Heart right ventricle (tissue), 16 donors: ENCODE results near the gene PRDM16. TPM values are rescaled to one million over a fixed set of nuclear protein-coding genes. Genes with fewer than 3 reads are reported as not detected.

Experiments
- ATAC-seq, 8 donors: fragments of 200-7000 bp; cut with Tn5 transposase; one replicate each; pipeline ENCODE4 v1.9.1; 2020; ENCODE audit warnings: mild to moderate bottlenecking in 8 of 8, moderate library complexity in 8 of 8, moderate number of reproducible peaks in 1 of 8
- DNase-seq, 2 donors: peaks; one replicate each; pipeline ENCODE4 v3.0.0-alpha.2; 2020
- H3K27ac ChIP-seq, 10 donors: fragments of 200-600 bp; sonication (generic) in 2 of 10; one replicate each; pipeline versions ENCODE4 v1.5.0 to v1.8.0; 2020 to 2022; ENCODE audit warnings: mild to moderate bottlenecking in 3 of 10
- H3K27me3 ChIP-seq, 7 donors: fragments of 200-600 bp; one replicate each; pipeline ENCODE4 v1.8.0; 2021 to 2022; ENCODE audit warnings: mild to moderate bottlenecking in 2 of 7
- H3K36me3 ChIP-seq, 9 donors: fragments of 200-600 bp; sonication (generic) in 1 of 9; one replicate each; pipeline versions ENCODE4 v1.5.0 to v1.8.0; 2020 to 2022; ENCODE audit warnings: mild to moderate bottlenecking in 2 of 9
- H3K4me1 ChIP-seq, 9 donors: fragments of 200-600 bp; sonication (generic) in 1 of 9; one replicate each; pipeline versions ENCODE4 v1.5.0 to v1.8.0; 2020 to 2022; ENCODE audit warnings: mild to moderate bottlenecking in 4 of 9
- H3K4me3 ChIP-seq, 10 donors: fragments of 200-600 bp; sonication (generic) in 2 of 10; one replicate each; pipeline versions ENCODE4 v1.5.0 to v1.8.0; 2020 to 2022; ENCODE audit warnings: mild to moderate bottlenecking in 7 of 10, moderate library complexity in 2 of 10
- H3K9me3 ChIP-seq, 11 donors: fragments of 200-600 bp in 10 of 11; sonication (generic) in 2 of 11; one replicate each; pipeline versions ENCODE4 v1.5.0 to v1.8.0; 2013 to 2022; ENCODE audit warnings: mild to moderate bottlenecking in 2 of 11, control low read depth in 1 of 11, moderate library complexity in 1 of 11
- WGBS, 2 donors: extraction: QIAGEN DNeasy Blood & Tissue Kit; methylation state at CpG; one replicate each; pipeline ENCODE4 v1.1.7; 2013; ENCODE audit warnings: inconsistent platforms in 1 of 2; 5-methylcytosine and 5-hydroxymethylcytosine counted together
- intact Hi-C, 10 donors: fragments of 100-400 bp; cut with DNase I; formaldehyde crosslinking; loops; one replicate each; pipeline versions ENCODE4 v1.11.1 to v1.14.2; 2022
- polyA plus RNA-seq, 2 donors: library from polyadenylated mRNA; stranded (reverse); fragments of 200-250 nt; gene quantifications; one replicate each; pipeline ENCODE4 v1.2.3, GENCODE V29; 2013
- total RNA-seq, 10 donors: library from RNA; stranded (reverse); fragmentation: NEBNext Ultra II Directional in 3 of 10; extraction: Animal tissue kit (Norgen Biotek cat#: 25700) in 3 of 10; gene quantifications; one replicate each; pipeline versions ENCODE4 v1.2.1 to v1.2.4, GENCODE V29; 2021 to 2023
- TF ChIP-seq, protein P1 (sequence below), 9 donors: fragments of 200-600 bp; sonication (generic) in 2 of 9; IDR thresholded peaks; one replicate each; pipeline versions ENCODE4 v1.5.0 to v1.8.0; 2021 to 2022; ENCODE audit warnings: antibody characterized with exemption in 9 of 9, mild to moderate bottlenecking in 5 of 9, moderate library complexity in 1 of 9
- donor health status: Arrhythmogenic right ventricular cardiomyopathy.
- donor health status: ischemic (EF 13 %, LVEDD 7.1; RV severe dilation, severe dysfunction).
- donor health status: healthy with polysubstance abuse.
- donor health status: DM: no; HTN: yes; CAD: no.
- donor health status: DM: no; HTN: no; CAD: no.
- donor health status: ischemic (EF 25% LVEDD 6.9; RV normal size, moderate dysfunction).
- donor health status: ischemic (EF 25% LVEDD 5.7; RV mildly dilated, moderate dysfunction).
- donor health status: healthy.
- donor health status: DM: yes; HTN: yes; CAD: no.
- donor health status: Ischemic cardiomyopathy.
- donor health status: ischemic (EF 35%, LVEDD 5.7; RV mildly dilated, moderate dysfunction).
- donor health status: nonischemic (EF 11% LVEDD 7.7; RV severe dilation, severe dysfunction).
- donor health status: DM: yes; HTN: yes; CAD: no.
- donor health status: PGD.
- donor health status: ischemic (EF 29% LVEDD 5.4; RV normal size, mild dysfunction).
- donor health status: nonischemic (EF 23%, LVEDD 6.1; RV moderate dilation, normal function).

The PRDM16 gene
- total and polyA plus RNA-seq, 12 donors = 4.1 to 25.9 (median 14.8) TPM

DNA sequence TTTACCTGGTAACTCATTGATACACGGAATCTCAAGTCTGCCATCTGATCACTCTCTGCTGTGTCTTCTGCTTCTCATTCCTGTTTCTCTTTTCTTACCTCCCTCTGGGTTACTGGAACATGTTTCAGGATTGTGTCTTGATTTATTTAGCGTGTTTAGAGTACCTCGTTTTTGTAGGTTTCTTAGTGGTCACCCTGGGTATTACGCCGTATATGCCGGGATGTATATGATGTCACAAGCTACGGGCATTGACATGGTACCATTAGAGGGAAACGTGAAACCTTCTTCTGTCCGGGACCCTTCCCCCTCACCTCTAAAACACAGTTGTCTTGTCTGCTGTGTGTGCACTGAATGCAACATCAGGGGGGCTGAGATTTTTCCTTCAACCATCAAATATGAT lies 45.0 kb upstream of the PRDM16 start:
- ATAC-seq = no peak
- WGBS, 2 donors = 80 to 86% methylated on average over 9 of the region's 9 CpGs
- no peaks in the 10 kb centered on the region for H3K36me3 ChIP-seq
- H3K27me3 ChIP-seq = peaks cover 2 to 29% (median 13%) of the 10 kb centered on the region in 7 donors
- intact Hi-C loops = no loop called here
- TF ChIP-seq, protein P1, sequence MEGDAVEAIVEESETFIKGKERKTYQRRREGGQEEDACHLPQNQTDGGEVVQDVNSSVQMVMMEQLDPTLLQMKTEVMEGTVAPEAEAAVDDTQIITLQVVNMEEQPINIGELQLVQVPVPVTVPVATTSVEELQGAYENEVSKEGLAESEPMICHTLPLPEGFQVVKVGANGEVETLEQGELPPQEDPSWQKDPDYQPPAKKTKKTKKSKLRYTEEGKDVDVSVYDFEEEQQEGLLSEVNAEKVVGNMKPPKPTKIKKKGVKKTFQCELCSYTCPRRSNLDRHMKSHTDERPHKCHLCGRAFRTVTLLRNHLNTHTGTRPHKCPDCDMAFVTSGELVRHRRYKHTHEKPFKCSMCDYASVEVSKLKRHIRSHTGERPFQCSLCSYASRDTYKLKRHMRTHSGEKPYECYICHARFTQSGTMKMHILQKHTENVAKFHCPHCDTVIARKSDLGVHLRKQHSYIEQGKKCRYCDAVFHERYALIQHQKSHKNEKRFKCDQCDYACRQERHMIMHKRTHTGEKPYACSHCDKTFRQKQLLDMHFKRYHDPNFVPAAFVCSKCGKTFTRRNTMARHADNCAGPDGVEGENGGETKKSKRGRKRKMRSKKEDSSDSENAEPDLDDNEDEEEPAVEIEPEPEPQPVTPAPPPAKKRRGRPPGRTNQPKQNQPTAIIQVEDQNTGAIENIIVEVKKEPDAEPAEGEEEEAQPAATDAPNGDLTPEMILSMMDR (IDR thresholded peaks at IDR 0.05) = peak in 2 of 9 donors; percentile 27 to 31
- H3K27ac ChIP-seq = no peak overlapping the region
- H3K4me1 ChIP-seq = no peaks in the 10 kb centered on the region
- H3K9me3 ChIP-seq = no peaks in the 10 kb centered on the region
- no peak for DNase-seq
- H3K4me3 ChIP-seq = no peak overlapping the region

DNA sequence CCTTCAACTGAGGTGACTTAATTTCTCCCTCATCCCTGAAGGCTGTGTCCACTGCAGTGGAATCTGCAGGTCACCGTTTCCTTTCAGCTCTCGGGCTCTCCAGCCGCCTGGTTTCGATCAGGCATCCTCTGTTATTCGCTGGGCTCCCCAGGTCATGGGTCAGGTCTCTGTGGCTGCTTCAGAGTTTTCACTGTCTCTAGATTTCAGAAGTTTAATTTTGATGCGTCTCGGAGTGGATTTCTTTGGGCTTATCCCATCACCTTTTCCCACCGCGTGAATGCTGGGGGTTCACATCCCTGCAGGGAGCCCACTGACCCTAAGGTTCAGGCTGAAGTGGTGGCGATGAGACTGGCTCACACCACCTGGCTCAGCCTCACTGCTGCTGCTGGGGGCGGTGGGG lies 44.4 kb upstream of the PRDM16 start:
- no peaks in the 10 kb centered on the region for H3K36me3 ChIP-seq
- H3K27ac ChIP-seq = no peak overlapping the region
- H3K27me3 ChIP-seq = peaks cover 3 to 29% (median 18%) of the 10 kb centered on the region in 7 donors
- DNase-seq (no peak), ATAC-seq (no peak)
- TF ChIP-seq, protein P1 (IDR thresholded peaks at IDR 0.05) = no peak
- H3K4me1 ChIP-seq = no peaks in the 10 kb centered on the region
- no peaks in the 10 kb centered on the region for H3K9me3 ChIP-seq
- H3K4me3 ChIP-seq = no peak overlapping the region
- intact Hi-C loops = no loop called here
- 86 to 90% methylated on average over 11 of the region's 11 CpGs for WGBS, 2 donors

DNA sequence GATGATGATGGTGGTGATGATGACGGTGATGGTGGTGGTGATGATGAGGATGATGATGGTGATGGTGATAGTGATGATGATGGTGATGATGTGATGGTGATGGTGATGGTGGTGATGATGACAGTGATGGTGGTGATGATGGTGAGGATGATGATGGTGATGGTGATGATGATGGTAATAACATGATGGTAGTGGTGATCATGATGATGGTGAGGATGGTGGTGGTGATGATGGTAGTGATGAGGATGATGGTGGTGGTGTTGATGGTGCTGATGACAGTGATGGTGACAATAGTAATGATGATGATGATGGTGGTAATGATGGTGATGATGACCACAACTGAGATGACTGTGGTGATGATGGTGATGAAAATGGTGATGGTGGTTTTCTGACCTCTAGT lies 42.9 kb upstream of the PRDM16 start:
- ATAC-seq = no peak
- TF ChIP-seq, protein P1 (IDR thresholded peaks at IDR 0.05) = no peak
- intact Hi-C loops = no loop called here
- H3K27ac ChIP-seq = no peak overlapping the region
- peaks cover 3 to 42% (median 30%) of the 10 kb centered on the region in 7 donors for H3K27me3 ChIP-seq
- H3K36me3 ChIP-seq = no peaks in the 10 kb centered on the region
- H3K9me3 ChIP-seq = no peaks in the 10 kb centered on the region
- no peak for DNase-seq
- 95 to 96% methylated on average over 1 of the region's 1 CpG for WGBS, 2 donors
- no peak overlapping the region for H3K4me3 ChIP-seq
- H3K4me1 ChIP-seq = no peaks in the 10 kb centered on the region

- Histone ChIP-seq H3K4me3 (no peak overlapping the region), H3K4me1 (no peaks in the 10 kb centered on the region), H3K27me3 (peaks cover 3 to 46% (median 30%) of the 10 kb centered on the region in 7 donors), H3K36me3 (no peaks in the 10 kb centered on the region), H3K27ac (no peak overlapping the region), H3K9me3 (no peaks in the 10 kb centered on the region)
- DNase-seq (no peak), ATAC-seq (no peak)
- 78 to 86% methylated on average over 11 of the region's 11 CpGs for WGBS, 2 donors
- intact Hi-C loops = no loop called here
- TF ChIP-seq, protein P1 (IDR thresholded peaks at IDR 0.05) = no peak
Measured at GRCh38 chr1:3026581-3027391, 42.2 kb upstream of the PRDM16 start.
